Heart left ventricle (tissue), 16 donors: ENCODE results near the gene USP47. TPM values are rescaled to one million over a fixed set of nuclear protein-coding genes. Genes with fewer than 3 reads are reported as not detected.

Source experiments
- ATAC-seq, 4 donors: fragments of 200-7000 bp; cut with Tn5 transposase; one replicate each; pipeline ENCODE4 v1.9.1; 2020 to 2022; ENCODE audit warnings: moderate library complexity in 4 of 4, mild to moderate bottlenecking in 3 of 4, moderate number of reproducible peaks in 1 of 4
- DNase-seq, 5 donors: peaks; one replicate each; pipeline ENCODE4 v3.0.0-alpha.2; 2020
- H3K27ac ChIP-seq, 12 donors: fragments of 200-600 bp; sonication (generic) in 4 of 12; one replicate each; pipeline versions ENCODE4 v1.5.0 to v1.8.0; 2016 to 2022; ENCODE audit warnings: mild to moderate bottlenecking in 2 of 12
- H3K27me3 ChIP-seq, 9 donors: fragments of 200-600 bp; sonication (generic) in 2 of 9; one replicate each; pipeline versions ENCODE4 v1.5.1 to v1.8.0; 2016 to 2022; ENCODE audit warnings: mild to moderate bottlenecking in 3 of 9
- H3K36me3 ChIP-seq, 9 donors: fragments of 200-600 bp; sonication (generic) in 2 of 9; one replicate each; pipeline versions ENCODE4 v1.5.0 to v1.8.0; 2018 to 2022; ENCODE audit warnings: mild to moderate bottlenecking in 2 of 9
- H3K4me1 ChIP-seq, 12 donors: fragments of 200-600 bp; sonication (generic) in 4 of 12; one replicate each; pipeline versions ENCODE4 v1.5.0 to v1.8.0; 2016 to 2022; ENCODE audit warnings: mild to moderate bottlenecking in 3 of 12
- H3K4me3 ChIP-seq, 12 donors: fragments of 200-600 bp; sonication (generic) in 4 of 12; one replicate each; pipeline versions ENCODE4 v1.5.0 to v1.8.0; 2017 to 2022; ENCODE audit warnings: mild to moderate bottlenecking in 9 of 12, moderate library complexity in 4 of 12
- H3K9me3 ChIP-seq, 12 donors: fragments of 200-600 bp; sonication (generic) in 4 of 12; one replicate each; pipeline versions ENCODE4 v1.5.0 to v1.8.0; 2016 to 2022; ENCODE audit warnings: mild to moderate bottlenecking in 1 of 12
- POLR2A ChIP-seq, 2 donors: fragments of 450-650 bp; IDR thresholded peaks; one replicate each; pipeline ENCODE4 v1.6.1; 2017; ENCODE audit warnings: antibody characterized with exemption in 2 of 2, mild to moderate bottlenecking in 2 of 2, moderate library complexity in 2 of 2
- WGBS, 4 donors: extraction: QIAGEN DNeasy Blood & Tissue Kit in 2 of 4; methylation state at CpG; one replicate each; pipeline versions ENCODE4 v1.1.5 to v1.1.7; 2013 to 2018; 5-methylcytosine and 5-hydroxymethylcytosine counted together
- intact Hi-C, 10 donors: fragments of 100-400 bp; cut with DNase I; formaldehyde crosslinking; loops; one replicate each; pipeline versions ENCODE4 v1.11.1 to v1.14.2; 2022
- polyA plus RNA-seq, 2 donors: library from polyadenylated mRNA; stranded (reverse); fragments of 200-250 nt; gene quantifications; one replicate each; pipeline ENCODE4 v1.2.3, GENCODE V29; 2013
- total RNA-seq, 9 donors: library from RNA; depleted of rRNA in 2 of 9; stranded (reverse); fragments of >200 nt in 2 of 9; fragmentation: NEBNext Ultra II Directional in 3 of 9; extraction: Animal tissue kit (Norgen Biotek cat#: 25700) in 3 of 9; gene quantifications; one replicate each; pipeline versions ENCODE4 v1.1.0 to v1.2.4, GENCODE V29; 2016 to 2023
- TF ChIP-seq, protein P1 (sequence below), 12 donors: fragments of 200-600 bp; sonication (generic) in 4 of 12; IDR thresholded peaks; one replicate each; pipeline versions ENCODE4 v1.5.0 to v1.8.0; 2018 to 2022; ENCODE audit warnings: antibody characterized with exemption in 12 of 12, mild to moderate bottlenecking in 5 of 12
- donor health status: ischemic (EF 13 %, LVEDD 7.1; RV severe dilation, severe dysfunction).
- donor health status: healthy with polysubstance abuse.
- donor health status: DM: no; HTN: yes; CAD: no.
- donor health status: DM: no; HTN: no; CAD: no.
- donor health status: ischemic (EF 25% LVEDD 6.9; RV normal size, moderate dysfunction).
- donor health status: ischemic (EF 25% LVEDD 5.7; RV mildly dilated, moderate dysfunction).
- donor health status: healthy.
- donor health status: DM: yes; HTN: yes; CAD: no.
- donor health status: ischemic (EF 35%, LVEDD 5.7; RV mildly dilated, moderate dysfunction).
- donor health status: nonischemic (EF 11% LVEDD 7.7; RV severe dilation, severe dysfunction).
- donor health status: DM: yes; HTN: yes; CAD: no.
- donor health status: PGD.
- donor health status: ischemic (EF 29% LVEDD 5.4; RV normal size, mild dysfunction).
- donor health status: nonischemic (EF 23%, LVEDD 6.1; RV moderate dilation, normal function).

USP47 gene
- total and polyA plus RNA-seq, 11 donors, result 26.2 to 89.6 (median 54.3) TPM

- Histone ChIP-seq H3K4me3 (no peak overlapping the region), H3K4me1 (peaks cover 0 to 53% (median 23%) of the 10 kb centered on the region in 12 donors), H3K9me3 (peaks cover 0 to 39% (median 7%) of the 10 kb centered on the region in 12 donors), H3K27ac (no peak overlapping the region), H3K36me3 (no peaks in the 10 kb centered on the region), H3K27me3 (no peaks in the 10 kb centered on the region)
- no peak for TF ChIP-seq POLR2A (IDR thresholded peaks at IDR 0.05)
- TF ChIP-seq, protein P1, sequence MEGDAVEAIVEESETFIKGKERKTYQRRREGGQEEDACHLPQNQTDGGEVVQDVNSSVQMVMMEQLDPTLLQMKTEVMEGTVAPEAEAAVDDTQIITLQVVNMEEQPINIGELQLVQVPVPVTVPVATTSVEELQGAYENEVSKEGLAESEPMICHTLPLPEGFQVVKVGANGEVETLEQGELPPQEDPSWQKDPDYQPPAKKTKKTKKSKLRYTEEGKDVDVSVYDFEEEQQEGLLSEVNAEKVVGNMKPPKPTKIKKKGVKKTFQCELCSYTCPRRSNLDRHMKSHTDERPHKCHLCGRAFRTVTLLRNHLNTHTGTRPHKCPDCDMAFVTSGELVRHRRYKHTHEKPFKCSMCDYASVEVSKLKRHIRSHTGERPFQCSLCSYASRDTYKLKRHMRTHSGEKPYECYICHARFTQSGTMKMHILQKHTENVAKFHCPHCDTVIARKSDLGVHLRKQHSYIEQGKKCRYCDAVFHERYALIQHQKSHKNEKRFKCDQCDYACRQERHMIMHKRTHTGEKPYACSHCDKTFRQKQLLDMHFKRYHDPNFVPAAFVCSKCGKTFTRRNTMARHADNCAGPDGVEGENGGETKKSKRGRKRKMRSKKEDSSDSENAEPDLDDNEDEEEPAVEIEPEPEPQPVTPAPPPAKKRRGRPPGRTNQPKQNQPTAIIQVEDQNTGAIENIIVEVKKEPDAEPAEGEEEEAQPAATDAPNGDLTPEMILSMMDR (IDR thresholded peaks at IDR 0.05), result no peak
- WGBS, 4 donors, result 62 to 81% (median 75%) methylated on average over 3 of the region's 3 CpGs
- DNase-seq (no peak), ATAC-seq (no peak)
- intact Hi-C loops, result no loop called here
Observed at GRCh38 chr11:11865449-11865848, 23.7 kb downstream of the USP47 start.

GRCh38 chr11:11866203-11866602 is 24.4 kb downstream of the USP47 start:
- Histone ChIP-seq H3K27me3 (no peaks in the 10 kb centered on the region), H3K4me1 (peaks cover 0 to 48% (median 21%) of the 10 kb centered on the region in 12 donors), H3K27ac (no peak overlapping the region), H3K4me3 (no peak overlapping the region), H3K9me3 (peaks cover 0 to 39% (median 7%) of the 10 kb centered on the region in 12 donors), H3K36me3 (no peaks in the 10 kb centered on the region)
- ATAC-seq (no peak), DNase-seq (no peak)
- 78 to 96% (median 93%) methylated on average over 1 of the region's 1 CpG for WGBS, 4 donors
- intact Hi-C loops, result no loop called here
- TF ChIP-seq, protein P1 (IDR thresholded peaks at IDR 0.05), result no peak
- TF ChIP-seq POLR2A (IDR thresholded peaks at IDR 0.05), result no peak

DNA sequence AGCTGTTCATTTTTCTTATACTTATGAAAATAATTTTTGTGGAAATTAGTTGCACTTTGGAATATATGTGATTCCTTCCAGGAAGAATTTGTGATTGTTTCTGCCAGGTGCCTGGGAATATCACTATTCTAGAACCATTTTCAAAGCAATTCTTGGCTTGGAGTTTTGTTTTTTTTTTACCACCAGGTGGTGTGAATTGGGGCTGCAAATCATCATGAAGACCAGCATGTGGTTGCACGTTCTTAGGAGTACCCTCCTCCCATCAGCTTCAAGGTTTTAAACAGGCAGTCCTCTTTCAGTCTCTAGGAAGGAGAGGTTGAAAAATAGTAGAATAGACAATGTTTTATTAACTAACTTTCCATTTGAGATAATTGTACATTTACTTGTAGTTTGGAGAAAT is 25.9 kb downstream of the USP47 start:
- H3K9me3 ChIP-seq, result peaks cover 0 to 39% (median 7%) of the 10 kb centered on the region in 12 donors
- intact Hi-C loops, result no loop called here
- peaks cover 0 to 50% (median 26%) of the 10 kb centered on the region in 12 donors for H3K4me1 ChIP-seq
- H3K4me3 ChIP-seq, result no peak overlapping the region
- H3K27me3 ChIP-seq, result no peaks in the 10 kb centered on the region
- DNase-seq (no peak), ATAC-seq (no peak)
- no peak overlapping the region for H3K27ac ChIP-seq
- no peak for TF ChIP-seq POLR2A (IDR thresholded peaks at IDR 0.05)
- TF ChIP-seq, protein P1 (IDR thresholded peaks at IDR 0.05), result no peak
- H3K36me3 ChIP-seq, result no peaks in the 10 kb centered on the region
- 87 to 100% (median 93%) methylated on average over 1 of the region's 1 CpG for WGBS, 4 donors

GRCh38 chr11:11871991-11872401 is 30.2 kb downstream of the USP47 start:
- Histone ChIP-seq H3K27ac (no peak overlapping the region), H3K4me3 (no peak overlapping the region), H3K36me3 (peaks cover 0 to 6% (median 0%) of the 10 kb centered on the region in 9 donors), H3K9me3 (peaks cover 0 to 23% (median 4%) of the 10 kb centered on the region in 12 donors), H3K4me1 (peaks cover 0 to 41% (median 24%) of the 10 kb centered on the region in 12 donors), H3K27me3 (no peaks in the 10 kb centered on the region)
- 19 to 47% (median 41%) methylated on average over 2 of the region's 2 CpGs for WGBS, 4 donors
- ATAC-seq (peak in 3 of 4 donors; percentile 22 to 45 (median 32)), DNase-seq (no peak)
- intact Hi-C loops, result no loop called here
- TF ChIP-seq POLR2A (IDR thresholded peaks at IDR 0.05), result no peak
- TF ChIP-seq, protein P1 (IDR thresholded peaks at IDR 0.05), result no peak
